Neural progenitor cell (in vitro differentiated cells): ENCODE results near the gene CACNA1D.

ENCODE experiments used
- EZH2 ChIP-seq: fragments of 200-600 bp; sonication (generic); IDR thresholded peaks from 2 replicates; pipeline ENCODE4 v1.6.1; 2017; ENCODE audit warnings: antibody characterized with exemption, mild to moderate bottlenecking, moderate library complexity
- EZH2phosphoT487 ChIP-seq: fragments of 200-600 bp; sonication (generic); IDR thresholded peaks from 2 replicates; pipeline ENCODE4 v1.6.1; 2017; ENCODE audit warnings: antibody characterized with exemption
- TF ChIP-seq, protein P1 (sequence below): fragments of 200-600 bp; sonication (generic); IDR thresholded peaks from 2 replicates; pipeline ENCODE4 v1.5.1; 2017; ENCODE audit warnings: antibody characterized with exemption, mild to moderate bottlenecking

DNA sequence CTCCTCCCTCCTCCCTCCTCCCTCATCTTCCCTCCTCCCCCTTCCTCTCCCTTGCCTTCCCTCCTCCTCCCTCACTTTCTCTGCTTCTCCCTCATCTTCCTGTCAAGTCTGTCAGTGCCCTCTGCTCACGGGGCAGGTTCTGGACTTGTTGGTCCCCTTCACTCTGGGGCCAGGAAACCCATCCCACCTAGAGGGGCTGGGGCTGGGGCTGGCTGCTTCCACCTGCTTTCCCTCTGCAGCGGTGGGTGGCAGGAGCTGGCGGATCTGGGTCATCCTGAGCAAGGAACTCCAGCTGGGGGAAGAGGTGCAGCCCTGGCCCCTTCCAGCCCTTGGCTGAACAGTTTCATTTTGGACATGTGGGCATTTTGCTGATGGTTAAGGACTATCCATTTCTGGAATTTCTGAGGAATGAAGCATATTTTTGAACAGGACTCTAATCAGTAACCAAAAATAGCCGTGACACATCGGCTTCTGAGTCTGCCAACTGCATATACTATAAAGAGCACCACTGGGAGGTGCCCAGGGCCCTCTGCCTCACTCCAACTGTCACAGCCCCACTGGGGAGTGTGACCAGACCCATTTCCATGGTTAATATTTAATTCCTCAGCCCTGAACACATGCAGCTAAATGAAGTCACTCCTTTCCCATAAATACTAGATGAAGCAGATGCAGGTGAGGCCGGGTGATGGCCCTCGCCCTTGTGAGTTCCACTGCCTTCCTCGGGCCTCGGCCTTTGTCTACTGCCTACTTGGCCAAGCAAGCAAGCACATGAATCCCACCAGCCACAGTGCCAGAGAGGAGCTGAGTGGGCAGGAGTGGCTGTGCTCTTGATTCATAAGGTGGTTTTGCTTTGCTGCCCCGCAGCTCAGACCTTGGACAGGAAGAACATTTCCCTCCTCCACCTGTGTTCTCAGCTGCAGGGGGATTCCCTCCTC, 312.0 kb downstream of the CACNA1D start:
- TF ChIP-seq, protein P1, sequence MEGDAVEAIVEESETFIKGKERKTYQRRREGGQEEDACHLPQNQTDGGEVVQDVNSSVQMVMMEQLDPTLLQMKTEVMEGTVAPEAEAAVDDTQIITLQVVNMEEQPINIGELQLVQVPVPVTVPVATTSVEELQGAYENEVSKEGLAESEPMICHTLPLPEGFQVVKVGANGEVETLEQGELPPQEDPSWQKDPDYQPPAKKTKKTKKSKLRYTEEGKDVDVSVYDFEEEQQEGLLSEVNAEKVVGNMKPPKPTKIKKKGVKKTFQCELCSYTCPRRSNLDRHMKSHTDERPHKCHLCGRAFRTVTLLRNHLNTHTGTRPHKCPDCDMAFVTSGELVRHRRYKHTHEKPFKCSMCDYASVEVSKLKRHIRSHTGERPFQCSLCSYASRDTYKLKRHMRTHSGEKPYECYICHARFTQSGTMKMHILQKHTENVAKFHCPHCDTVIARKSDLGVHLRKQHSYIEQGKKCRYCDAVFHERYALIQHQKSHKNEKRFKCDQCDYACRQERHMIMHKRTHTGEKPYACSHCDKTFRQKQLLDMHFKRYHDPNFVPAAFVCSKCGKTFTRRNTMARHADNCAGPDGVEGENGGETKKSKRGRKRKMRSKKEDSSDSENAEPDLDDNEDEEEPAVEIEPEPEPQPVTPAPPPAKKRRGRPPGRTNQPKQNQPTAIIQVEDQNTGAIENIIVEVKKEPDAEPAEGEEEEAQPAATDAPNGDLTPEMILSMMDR, result no peak
- TF ChIP-seq EZH2 (no peak), EZH2phosphoT487 (no peak)
